Spleen (tissue), 11 donors: Measurements from ENCODE around the gene CASP10. TPM values are rescaled to one million over a fixed set of nuclear protein-coding genes. Genes with fewer than 3 reads are reported as not detected.
"Not testable (repeated sequence)": the region's sequence is repeated elsewhere in the genome, so short reads cannot be mapped to it uniquely, and the experiment has no call there.

Source experiments
- DNase-seq: peaks from one replicate; pipeline ENCODE4 v3.0.0-alpha.2; 2020
- H3K27ac ChIP-seq, 8 donors: fragments of 200-600 bp; sonication (generic) in 7 of 8; 1 replicate in 4 of 8; 2 replicates in 4 of 8; pipeline versions ENCODE4 v1.5.0 to v1.8.0; 2016 to 2021; ENCODE audit warnings: inconsistent platforms in 4 of 8, mild to moderate bottlenecking in 4 of 8, moderate library complexity in 1 of 8
- H3K27me3 ChIP-seq, 7 donors: fragments of 200-600 bp; sonication (generic) in 6 of 7; replicated peaks in 1 of 7; 1 replicate in 4 of 7; 2 replicates in 3 of 7; pipeline versions ENCODE4 v1.5.0 to v1.8.0; 2016 to 2021; ENCODE audit warnings: inconsistent platforms in 3 of 7, mild to moderate bottlenecking in 1 of 7
- H3K36me3 ChIP-seq, 6 donors: fragments of 200-600 bp; sonication (generic) in 5 of 6; 1 replicate in 4 of 6; 2 replicates in 2 of 6; pipeline versions ENCODE4 v1.5.0 to v1.8.0; 2016 to 2021; ENCODE audit warnings: inconsistent platforms in 2 of 6
- H3K4me1 ChIP-seq, 6 donors: fragments of 200-600 bp; sonication (generic) in 5 of 6; 1 replicate in 3 of 6; 2 replicates in 3 of 6; pipeline versions ENCODE4 v1.5.0 to v1.8.0; 2016 to 2021; ENCODE audit warnings: inconsistent platforms in 3 of 6
- H3K4me3 ChIP-seq, 8 donors: fragments of 200-600 bp; sonication (generic) in 7 of 8; 1 replicate in 4 of 8; 2 replicates in 4 of 8; pipeline versions ENCODE4 v1.5.0 to v1.8.0; 2016 to 2021; ENCODE audit warnings: inconsistent platforms in 4 of 8, mild to moderate bottlenecking in 4 of 8, moderate library complexity in 2 of 8
- H3K9me3 ChIP-seq, 8 donors: fragments of 200-600 bp; sonication (generic) in 7 of 8; 1 replicate in 4 of 8; 2 replicates in 4 of 8; pipeline versions ENCODE4 v1.5.0 to v1.8.0; 2016 to 2021; ENCODE audit warnings: inconsistent platforms in 4 of 8
- CTCF ChIP-seq, 11 experiments: fragments of 200-600 bp in 7 of 11; fragments of 450-650 bp in 4 of 11; sonication (generic) in 4 of 11; IDR thresholded peaks in 8 of 11; conservative IDR thresholded peaks in 3 of 11; 1 replicate in 7 of 11; 2 replicates in 4 of 11; pipeline versions ENCODE4 v1.4.0 to v1.8.0; 2016 to 2021; ENCODE audit warnings: antibody characterized with exemption in 11 of 11, inconsistent platforms in 4 of 11, mild to moderate bottlenecking in 1 of 11
- POLR2A ChIP-seq, 3 donors: fragments of 450-650 bp; IDR thresholded peaks; one replicate each; pipeline ENCODE4 v1.5.1; 2017; ENCODE audit warnings: antibody characterized with exemption in 3 of 3, mild to moderate bottlenecking in 1 of 3
- POLR2AphosphoS5 ChIP-seq, 3 donors: sonication (generic); formaldehyde crosslinking; IDR thresholded peaks; one replicate each; pipeline ENCODE4 v1.5.1; 2017; ENCODE audit warnings: antibody characterized with exemption in 3 of 3
- WGBS, 5 donors: extraction: QIAGEN DNeasy Blood & Tissue Kit in 3 of 5; methylation state at CpG; one replicate each; pipeline versions ENCODE4 v1.1.5 to v1.1.7; 2013 to 2018; 5-methylcytosine and 5-hydroxymethylcytosine counted together
- intact Hi-C: fragments of 100-400 bp; cut with DNase I; formaldehyde crosslinking; loops from one replicate; pipeline ENCODE4 v1.15.0; 2023; ENCODE audit warnings: low total_unique reads
- polyA plus RNA-seq, 3 donors: library from polyadenylated mRNA; stranded (reverse); fragments of 200-250 nt; gene quantifications; one replicate each; pipeline ENCODE4 v1.2.1, GENCODE V29; 2013
- total RNA-seq, 7 donors: library from RNA; depleted of rRNA in 3 of 7; stranded (reverse); fragments of >200 nt in 3 of 7; fragmentation: NEBNext Ultra II Directional in 4 of 7; extraction: Animal tissue kit (Norgen Biotek cat#: 25700) in 4 of 7; gene quantifications; one replicate each; pipeline versions ENCODE4 v1.1.0 to v1.2.1, GENCODE V29; 2016 to 2021
- donor health status: healthy with polysubstance abuse.
- donor health status: DM: no; HTN: no; CAD: no; lungs with moderate emphysema.
- donor health status: DM: no; HTN: no; CAD: no.
- donor health status: Bipolar disorder and iron deficiency.
- donor health status: healthy.
- donor health status: DM: no; HTN: no; CAD: no.
- donor health status: DM: yes; HTN: yes; CAD: no.

CASP10 gene
- total and polyA plus RNA-seq, 10 donors, result 5.6 to 75.6 (median 54.6) TPM

- Histone ChIP-seq H3K9me3 (no peaks in the 10 kb centered on the region), H3K4me3 (no peak overlapping the region), H3K36me3 (peaks cover 7 to 100% (median 90%) of the 10 kb centered on the region in 6 donors), H3K4me1 (peaks cover 14 to 81% (median 41%) of the 10 kb centered on the region in 6 donors), H3K27me3 (no peaks in the 10 kb centered on the region), H3K27ac (peak overlapping the region in 2 of 8 donors; percentile 62 to 100)
- WGBS, 5 donors, result 92 to 98% (median 96%) methylated on average over 20 to 28 of the region's 28 CpGs
- intact Hi-C loops, result no loop called here
- TF ChIP-seq POLR2AphosphoS5 (IDR thresholded peaks at IDR 0.05) (peak; percentile 25 to 80 (median 66)), POLR2A (IDR thresholded peaks at IDR 0.05) (no peak)
- peak; percentile 70 for DNase-seq
Observed at GRCh38 chr2:201137505-201138400, 45.2 kb upstream of the CASP10 start.

GRCh38 chr2:201138401-201138970 is 44.5 kb upstream of the CASP10 start:
- Histone ChIP-seq H3K9me3 (no peaks in the 10 kb centered on the region), H3K27me3 (no peaks in the 10 kb centered on the region), H3K27ac (peak overlapping the region in 2 of 8 donors; percentile 19 to 38), H3K4me1 (peaks cover 9 to 74% (median 33%) of the 10 kb centered on the region in 6 donors), H3K4me3 (no peak overlapping the region), H3K36me3 (peaks cover 11 to 100% (median 90%) of the 10 kb centered on the region in 6 donors)
- intact Hi-C loops, result no loop called here
- TF ChIP-seq POLR2AphosphoS5 (IDR thresholded peaks at IDR 0.05) (peak in 2 of 3 donors; percentile 30 to 39), CTCF (IDR thresholded peaks at IDR 0.05 in 8 of 11, conservative IDR thresholded peaks at IDR 0.05 in 3 of 11) (no peak)
- WGBS, 5 donors, result 91 to 95% (median 94%) methylated on average over 15 of the region's 15 CpGs
- peak; percentile 51 for DNase-seq

- peak overlapping the region in 2 of 8 donors; percentile 19 to 38 for H3K27ac ChIP-seq
- peaks cover 6 to 72% (median 30%) of the 10 kb centered on the region in 6 donors for H3K4me1 ChIP-seq
- H3K27me3 ChIP-seq, H3K4me3 ChIP-seq, DNase-seq, H3K9me3 ChIP-seq, intact Hi-C loops: not testable (repeated sequence)
- WGBS, 5 donors, result 52 to 72% (median 60%) methylated on average over 10 to 14 of the region's 14 CpGs
- H3K36me3 ChIP-seq, result peaks cover 11 to 100% (median 89%) of the 10 kb centered on the region in 6 donors
Observed at GRCh38 chr2:201138986-201139781, 43.8 kb upstream of the CASP10 start.

- Histone ChIP-seq H3K4me3 (no peak overlapping the region), H3K4me1 (peaks cover 0 to 72% (median 23%) of the 10 kb centered on the region in 6 donors), H3K27ac (peak overlapping the region in 2 of 8 donors; percentile 19 to 38), H3K9me3 (no peaks in the 10 kb centered on the region), H3K36me3 (peaks cover 11 to 100% (median 92%) of the 10 kb centered on the region in 6 donors), H3K27me3 (no peaks in the 10 kb centered on the region)
- intact Hi-C loops, result no loop called here
- TF ChIP-seq POLR2A (IDR thresholded peaks at IDR 0.05) (no peak), POLR2AphosphoS5 (IDR thresholded peaks at IDR 0.05) (peak in 1 of 3 donors; percentile 63)
- peak; percentile 64 for DNase-seq
- WGBS, 5 donors, result 77 to 92% (median 91%) methylated on average over 32 to 34 of the region's 34 CpGs
Observed at GRCh38 chr2:201139836-201140604, 42.9 kb upstream of the CASP10 start.
